ENCODE data around the gene STRADB. TPM values are rescaled to one million over a fixed set of nuclear protein-coding genes. Genes with fewer than 3 reads are reported as not detected.
"Not testable (repeated sequence)": the region's sequence is repeated elsewhere in the genome, so short reads cannot be mapped to it uniquely, and the experiment has no call there.

STRADB gene
- total RNA-seq, 1 donor = 55.7 TPM

DNA sequence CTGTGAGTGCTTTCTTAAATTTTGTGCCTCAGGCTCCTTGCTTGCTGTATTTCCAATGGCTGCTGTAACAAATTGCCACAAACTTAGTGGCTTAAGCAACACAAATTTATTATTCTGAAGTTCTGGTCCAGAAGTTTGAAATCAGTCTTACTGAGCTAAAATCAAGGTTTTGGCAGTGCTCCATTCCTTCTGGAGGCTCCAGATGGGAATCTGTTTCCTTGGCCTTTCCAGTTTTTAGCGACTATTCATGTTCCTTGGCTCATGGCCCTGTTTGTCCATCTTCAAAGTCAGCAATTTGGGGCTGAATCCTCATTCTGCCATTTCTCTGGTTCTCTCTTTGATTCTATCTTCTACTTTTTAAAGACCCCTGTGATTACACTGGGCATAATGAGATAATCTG is 31.8 kb downstream of the STRADB start:
- no peak overlapping the region for H3K4me3 ChIP-seq (ENCODE audit: low read depth, low read length)
- DNase-seq (ENCODE audit: low read depth) = no peak
- TF ChIP-seq, protein P1, sequence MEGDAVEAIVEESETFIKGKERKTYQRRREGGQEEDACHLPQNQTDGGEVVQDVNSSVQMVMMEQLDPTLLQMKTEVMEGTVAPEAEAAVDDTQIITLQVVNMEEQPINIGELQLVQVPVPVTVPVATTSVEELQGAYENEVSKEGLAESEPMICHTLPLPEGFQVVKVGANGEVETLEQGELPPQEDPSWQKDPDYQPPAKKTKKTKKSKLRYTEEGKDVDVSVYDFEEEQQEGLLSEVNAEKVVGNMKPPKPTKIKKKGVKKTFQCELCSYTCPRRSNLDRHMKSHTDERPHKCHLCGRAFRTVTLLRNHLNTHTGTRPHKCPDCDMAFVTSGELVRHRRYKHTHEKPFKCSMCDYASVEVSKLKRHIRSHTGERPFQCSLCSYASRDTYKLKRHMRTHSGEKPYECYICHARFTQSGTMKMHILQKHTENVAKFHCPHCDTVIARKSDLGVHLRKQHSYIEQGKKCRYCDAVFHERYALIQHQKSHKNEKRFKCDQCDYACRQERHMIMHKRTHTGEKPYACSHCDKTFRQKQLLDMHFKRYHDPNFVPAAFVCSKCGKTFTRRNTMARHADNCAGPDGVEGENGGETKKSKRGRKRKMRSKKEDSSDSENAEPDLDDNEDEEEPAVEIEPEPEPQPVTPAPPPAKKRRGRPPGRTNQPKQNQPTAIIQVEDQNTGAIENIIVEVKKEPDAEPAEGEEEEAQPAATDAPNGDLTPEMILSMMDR (IDR thresholded peaks at IDR 0.05; ENCODE audit: insufficient read depth, low read depth, low read length) = no peak

DNA sequence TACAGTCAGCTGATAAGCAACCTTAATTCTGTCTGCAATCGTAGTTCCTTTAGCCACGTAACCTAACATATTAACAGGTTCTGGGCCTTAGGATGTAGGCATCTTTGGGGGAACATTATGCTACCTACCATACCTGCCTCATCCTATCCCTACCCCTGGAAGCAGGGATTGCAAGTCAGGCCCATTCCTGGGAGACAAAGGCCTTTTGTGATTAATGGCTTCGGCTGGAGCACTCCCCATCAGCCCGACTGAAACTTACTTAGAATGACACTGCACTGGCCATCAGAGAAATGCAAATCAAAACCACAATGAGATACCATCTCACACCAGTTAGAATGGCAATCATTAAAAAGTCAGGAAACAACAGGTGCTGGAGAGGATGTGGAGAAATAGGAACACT is 32.2 kb downstream of the STRADB start:
- not testable (repeated sequence) for H3K4me3 ChIP-seq (ENCODE audit: low read depth, low read length); DNase-seq (ENCODE audit: low read depth)

DNA sequence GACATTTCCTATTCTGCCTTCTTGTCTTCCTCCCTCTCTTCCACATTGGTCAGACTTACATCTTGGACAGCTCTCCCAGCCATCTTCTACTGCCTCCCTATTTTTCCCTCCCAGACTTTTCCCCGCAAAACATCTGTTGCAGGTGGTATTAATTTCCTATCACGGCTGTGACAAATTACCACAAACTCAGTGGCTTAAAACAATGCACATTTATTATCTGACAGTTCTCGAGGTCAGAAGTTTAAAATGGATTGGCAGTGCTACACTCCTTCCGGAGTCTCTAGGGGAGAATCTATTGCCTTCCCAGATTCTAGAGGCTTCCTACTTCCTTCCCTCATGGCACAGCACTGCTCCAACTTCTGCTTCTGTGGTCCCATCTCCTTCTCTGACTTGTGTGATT is 33.3 kb downstream of the STRADB start:
- H3K4me3 ChIP-seq (ENCODE audit: low read depth, low read length) = no peak overlapping the region
- TF ChIP-seq, protein P1 (IDR thresholded peaks at IDR 0.05; ENCODE audit: insufficient read depth, low read depth, low read length) = no peak
- DNase-seq (ENCODE audit: low read depth) = no peak

DNA sequence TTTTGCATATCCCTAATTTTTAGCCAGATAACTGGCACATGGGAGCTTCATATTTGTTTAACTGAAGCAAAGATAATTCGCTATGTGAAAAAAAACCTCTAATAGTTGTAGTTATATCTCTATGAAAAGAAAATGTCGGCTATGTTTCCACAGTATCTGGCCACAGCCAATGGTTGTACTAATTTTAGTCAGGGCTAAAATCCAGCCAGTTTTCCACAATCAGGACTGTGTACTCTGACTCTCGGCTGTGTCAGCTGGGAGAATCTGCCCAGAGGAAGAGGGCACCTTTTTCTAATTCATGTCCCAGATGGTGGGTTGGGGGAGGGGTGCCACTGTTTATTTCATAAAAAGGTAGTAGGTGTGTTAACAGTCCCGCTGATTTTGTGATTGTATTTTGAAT is 38.8 kb downstream of the STRADB start:
- TF ChIP-seq, protein P1 (IDR thresholded peaks at IDR 0.05; ENCODE audit: insufficient read depth, low read depth, low read length) = no peak
- no peak for DNase-seq (ENCODE audit: low read depth)
- H3K4me3 ChIP-seq (ENCODE audit: low read depth, low read length) = no peak overlapping the region

DNA sequence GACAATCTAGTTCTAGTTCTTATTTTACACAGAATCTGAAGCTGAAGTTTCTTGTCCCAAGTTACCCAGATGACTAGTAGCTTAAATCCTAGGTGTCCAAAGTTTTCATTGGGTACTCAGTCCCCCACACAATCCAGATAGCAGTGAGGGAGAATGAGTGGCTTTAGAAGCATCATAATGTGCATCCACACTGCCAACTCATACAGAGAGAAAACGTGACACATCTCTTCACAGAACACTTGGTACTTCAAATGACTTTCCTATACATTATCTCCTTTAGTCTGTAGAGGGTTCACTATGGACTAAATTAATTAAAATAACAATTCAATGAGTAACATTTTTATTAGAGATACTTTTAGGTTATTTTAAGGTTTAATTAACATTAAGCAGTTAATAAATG is 45.2 kb downstream of the STRADB start:
- H3K4me3 ChIP-seq (ENCODE audit: low read depth, low read length) = no peak overlapping the region
- TF ChIP-seq, protein P1 (IDR thresholded peaks at IDR 0.05; ENCODE audit: insufficient read depth, low read depth, low read length) = no peak
- no peak for DNase-seq (ENCODE audit: low read depth)

DNA sequence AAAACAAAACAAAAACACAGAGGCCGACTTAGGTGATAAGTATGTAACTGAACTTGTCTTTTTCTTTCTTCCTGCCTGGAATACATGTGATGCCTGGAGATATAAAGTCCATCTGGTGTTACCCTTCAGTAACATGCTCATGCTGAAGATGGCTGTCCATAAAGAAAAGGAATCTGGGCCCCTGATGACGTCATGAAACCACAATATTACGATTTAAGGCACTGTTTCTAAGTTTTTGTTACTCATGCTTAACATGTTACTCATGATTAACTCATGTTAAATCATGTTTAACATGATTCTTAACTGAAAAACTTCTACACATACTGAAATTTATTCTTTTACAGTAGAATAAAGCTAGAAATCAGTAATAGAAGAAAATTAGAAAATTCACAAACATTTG is 49.0 kb downstream of the STRADB start:
- no peak overlapping the region for H3K4me3 ChIP-seq (ENCODE audit: low read depth, low read length)
- TF ChIP-seq, protein P1 (IDR thresholded peaks at IDR 0.05; ENCODE audit: insufficient read depth, low read depth, low read length) = no peak
- peak; percentile 34 for DNase-seq (ENCODE audit: low read depth)

DNA sequence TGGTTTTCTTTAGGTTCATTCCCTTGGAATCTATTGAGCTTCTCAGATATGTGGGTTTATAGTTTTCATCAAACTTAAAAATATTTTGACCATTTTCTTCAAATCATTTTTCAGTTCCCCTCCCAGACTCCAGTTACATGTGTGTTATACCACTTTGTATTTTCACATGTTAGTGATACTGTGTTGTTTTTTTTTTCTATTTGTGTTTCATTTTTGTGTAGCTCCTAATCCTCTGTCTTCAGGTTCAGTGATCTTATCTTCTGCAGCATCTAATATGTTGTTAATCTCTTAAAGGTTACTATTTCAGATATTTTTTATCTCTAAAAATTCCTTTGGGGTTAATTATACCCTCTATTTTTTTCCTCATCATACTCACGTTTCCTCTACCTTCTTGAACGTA is 51.2 kb downstream of the STRADB start:
- DNase-seq (ENCODE audit: low read depth) = no peak
- TF ChIP-seq, protein P1 (IDR thresholded peaks at IDR 0.05; ENCODE audit: insufficient read depth, low read depth, low read length) = no peak
- H3K4me3 ChIP-seq (ENCODE audit: low read depth, low read length) = no peak overlapping the region
